NT2/D1 (cell line): ENCODE data around the gene SPIB.

Experiments used
- SUZ12 ChIP-seq: IDR thresholded peaks from 2 replicates; pipeline ENCODE4 v1.6.1; 2011; ENCODE audit not compliant: insufficient read length, insufficient read depth; ENCODE audit errors: extremely low read depth
- ZNF274 ChIP-seq: IDR thresholded peaks from 2 replicates; pipeline ENCODE4 v1.6.1; 2011; ENCODE audit warnings: mild to moderate bottlenecking, low read depth, low read length

DNA sequence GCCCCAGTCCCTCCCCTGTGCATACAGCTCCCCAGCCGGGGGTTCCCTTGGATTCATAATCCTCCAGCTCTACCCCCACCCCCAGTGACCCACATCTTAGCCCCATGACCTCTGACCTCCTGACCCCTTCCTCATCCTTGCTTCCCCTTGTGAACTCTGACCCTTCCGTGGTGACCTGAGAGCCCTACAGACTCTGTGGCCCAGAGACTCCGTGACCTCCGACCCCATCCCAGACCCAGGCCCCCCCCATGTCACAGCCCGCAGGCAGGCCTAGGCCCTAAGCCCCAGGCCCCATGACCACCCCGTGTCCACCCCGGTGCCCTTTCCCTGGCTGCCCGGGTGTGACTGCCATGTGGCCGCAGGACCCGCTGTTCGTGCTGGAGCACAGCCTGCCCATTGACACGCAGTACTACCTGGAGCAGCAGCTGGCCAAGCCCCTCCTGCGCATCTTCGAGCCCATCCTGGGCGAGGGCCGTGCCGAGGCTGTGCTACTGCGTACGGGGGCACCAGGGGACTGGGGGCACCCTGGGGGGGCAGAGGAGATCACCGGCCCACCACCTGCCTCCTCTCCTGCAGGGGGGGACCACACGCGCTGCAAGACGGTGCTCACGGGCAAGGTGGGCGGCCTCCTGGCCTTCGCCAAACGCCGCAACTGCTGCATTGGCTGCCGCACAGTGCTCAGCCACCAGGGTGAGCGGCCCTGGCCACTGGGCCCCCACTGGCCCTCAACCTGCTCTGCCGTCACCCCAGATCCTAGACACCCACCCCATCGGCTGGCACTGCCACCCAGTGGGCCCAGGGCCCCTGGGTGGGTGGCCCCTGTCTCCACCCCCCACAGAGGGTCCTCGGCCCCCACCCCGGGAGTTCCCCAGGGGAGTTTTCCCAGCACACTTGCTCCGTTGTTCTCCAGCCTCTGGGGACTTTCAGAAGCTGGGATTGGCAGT, 2.4 kb upstream of the SPIB start:
- TF ChIP-seq ZNF274 (no peak), SUZ12 (no peak)
